IMR-90 (cell line): ENCODE results near the gene ELAVL1. TPM values are rescaled to one million over a fixed set of nuclear protein-coding genes. Genes with fewer than 3 reads are reported as not detected.

Experiments
- ATAC-seq: fragments of 200-7000 bp; cut with Tn5 transposase; 2 replicates; pipeline ENCODE4 v1.9.1; 2020; ENCODE audit warnings: low read depth, mild to moderate bottlenecking, moderate library complexity
- BruUV-seq: library from RNA; stranded (reverse); fragments of 400-500 nt; replicated peaks from 2 replicates; lab custom pipeline; 2021; lab: Mats Ljungman, UMichigan
- CTCF ChIA-PET: fragments of 300-600 bp; formaldehyde crosslinking; extraction: SDS; loops from one replicate; lab custom pipeline; 2021; ENCODE audit warnings: antibody characterized with exemption; lab: Yijun Ruan, JAX
- POLR2A ChIA-PET: fragments of 300-600 bp; sonication (Branson Sonifier 250); formaldehyde crosslinking; loops from one replicate; lab custom pipeline; 2022; ENCODE audit warnings: antibody characterized with exemption; ENCODE audit not compliant: unreplicated experiment; lab: Charles Lee
- DNase-seq: peaks from one replicate; pipeline ENCODE4 v3.0.0; 2013
- H2AFZ ChIP-seq: replicated peaks from 2 replicates; pipeline ENCODE3; 2013; ENCODE audit warnings: low read length, mild to moderate bottlenecking; ENCODE audit not compliant: poor library complexity
- H2AK5ac ChIP-seq: 2 replicates; pipeline ENCODE4 v1.6.1; 2013; ENCODE audit warnings: low read depth, low read length, inconsistent platforms
- H2AK9ac ChIP-seq: replicated peaks from 2 replicates; pipeline ENCODE3; 2013; ENCODE audit warnings: mild to moderate bottlenecking, low read depth, low read length, moderate library complexity; ENCODE audit not compliant: poor library complexity
- H2BK120ac ChIP-seq: 2 replicates; pipeline ENCODE4 v1.6.1; 2013; ENCODE audit warnings: low read depth, low read length, inconsistent platforms
- H2BK15ac ChIP-seq: 3 replicates; pipeline ENCODE4 v1.6.1; 2013; ENCODE audit warnings: low read depth, low read length, inconsistent platforms
- H2BK20ac ChIP-seq: 2 replicates; pipeline ENCODE4 v1.6.1; 2013; ENCODE audit warnings: low read depth, mild to moderate bottlenecking, inconsistent platforms, low read length, moderate library complexity
- H2BK5ac ChIP-seq: 2 replicates; pipeline ENCODE4 v1.6.1; 2013; ENCODE audit warnings: mild to moderate bottlenecking, low read depth, low read length, inconsistent platforms; ENCODE audit not compliant: poor library complexity, severe bottlenecking
- H3K14ac ChIP-seq: replicated peaks from 2 replicates; pipeline ENCODE4 v1.6.1; 2013; ENCODE audit warnings: low read depth, low read length, inconsistent platforms
- H3K18ac ChIP-seq: 2 replicates; pipeline ENCODE4 v1.6.1; 2013; ENCODE audit warnings: low read depth, low read length, control low read depth
- H3K23ac ChIP-seq: 2 replicates; pipeline ENCODE4 v1.6.1; 2013; ENCODE audit warnings: low read depth, low read length, inconsistent platforms
- H3K27ac ChIP-seq: 2 replicates; pipeline ENCODE4 v1.5.1; 2013; ENCODE audit warnings: mild to moderate bottlenecking, control low read depth, low read length; ENCODE audit not compliant: insufficient read depth
- H3K27me3 ChIP-seq: 2 replicates; pipeline ENCODE4 v1.6.1; 2013; ENCODE audit warnings: low read length; ENCODE audit not compliant: control insufficient read depth, insufficient read depth
- H3K36me3 ChIP-seq: 2 replicates; pipeline ENCODE4 v1.6.1; 2013; ENCODE audit warnings: low read length, mixed read lengths; ENCODE audit not compliant: control insufficient read depth, insufficient read depth
- H3K4ac ChIP-seq: 2 replicates; pipeline ENCODE4 v1.6.1; 2013; ENCODE audit warnings: low read depth, low read length, inconsistent platforms
- H3K4me1 ChIP-seq: 2 replicates; pipeline ENCODE4 v1.6.1; 2013; ENCODE audit warnings: low read length, mixed read lengths; ENCODE audit not compliant: control insufficient read depth, insufficient read depth
- H3K4me2 ChIP-seq: 2 replicates; pipeline ENCODE4 v1.6.1; 2013; ENCODE audit warnings: low read depth, mild to moderate bottlenecking, control low read depth, low read length, moderate library complexity
- H3K4me3 ChIP-seq: 2 replicates; pipeline ENCODE4 v1.5.1; 2013; ENCODE audit warnings: low read depth, mild to moderate bottlenecking, control low read depth, low read length, moderate library complexity; ENCODE audit not compliant: insufficient read depth
- H3K56ac ChIP-seq: 2 replicates; pipeline ENCODE4 v1.6.1; 2013; ENCODE audit warnings: low read length, inconsistent platforms; ENCODE audit not compliant: insufficient read depth; ENCODE audit errors: extremely low read depth
- H3K79me1 ChIP-seq, 2 experiments: 2 replicates each; pipeline ENCODE4 v1.6.1; 2013; ENCODE audit warnings: low read length in 2 of 2, inconsistent platforms in 1 of 2, low read depth in 1 of 2
- H3K9ac ChIP-seq: 2 replicates; pipeline ENCODE4 v1.6.1; 2013; ENCODE audit warnings: low read depth, low read length, control low read depth
- H3K9me1 ChIP-seq: 2 replicates; pipeline ENCODE4 v1.6.1; 2013; ENCODE audit warnings: low read length, inconsistent platforms; ENCODE audit not compliant: insufficient read depth
- H3K9me3 ChIP-seq: 2 replicates; pipeline ENCODE4 v1.6.1; 2013; ENCODE audit warnings: low read length; ENCODE audit not compliant: control insufficient read depth, insufficient read depth
- H4K20me1 ChIP-seq: 2 replicates; pipeline ENCODE4 v1.6.1; 2013; ENCODE audit warnings: low read length, inconsistent platforms; ENCODE audit not compliant: insufficient read depth
- H4K5ac ChIP-seq: 2 replicates; pipeline ENCODE4 v1.6.1; 2013; ENCODE audit warnings: mild to moderate bottlenecking, low read depth, low read length, control low read depth
- H4K8ac ChIP-seq, 2 experiments: 2 replicates each; pipeline ENCODE4 v1.6.1; 2013; ENCODE audit warnings: low read depth in 2 of 2, low read length in 2 of 2, control low read depth in 1 of 2, inconsistent platforms in 1 of 2
- H4K91ac ChIP-seq: 2 replicates; pipeline ENCODE4 v1.6.1; 2013; ENCODE audit warnings: low read depth, low read length, inconsistent platforms; ENCODE audit not compliant: insufficient read depth
- BHLHE40 ChIP-seq: fragments of 150-350 bp; IDR thresholded peaks from 2 replicates; pipeline ENCODE4 v1.6.1; 2016; ENCODE audit warnings: mild to moderate bottlenecking, low read depth, low read length
- CEBPB ChIP-seq: IDR thresholded peaks from 2 replicates; pipeline ENCODE4 v1.6.1; 2012; ENCODE audit warnings: low read depth, low read length, improper control_type of control experiment
- CHD1 ChIP-seq: IDR thresholded peaks from 2 replicates; pipeline ENCODE4 v1.6.1; 2012; ENCODE audit warnings: low read depth, low read length, improper control_type of control experiment
- CTCF ChIP-seq: conservative IDR thresholded peaks from 2 replicates; pipeline ENCODE4 v1.5.1; 2012; ENCODE audit warnings: mild to moderate bottlenecking, low read depth, low read length, improper control_type of control experiment
- FOS ChIP-seq: fragments of 150-350 bp; IDR thresholded peaks from 2 replicates; pipeline ENCODE4 v1.6.1; 2016; ENCODE audit warnings: low read depth, low read length
- MAFK ChIP-seq: IDR thresholded peaks from 2 replicates; pipeline ENCODE4 v1.6.1; 2012; ENCODE audit warnings: low read depth, low read length, improper control_type of control experiment
- MAZ ChIP-seq: IDR thresholded peaks from 2 replicates; pipeline ENCODE4 v1.6.1; 2012; ENCODE audit warnings: low read depth, mild to moderate bottlenecking, low read length, improper control_type of control experiment, moderate library complexity, borderline replicate concordance
- MXI1 ChIP-seq: IDR thresholded peaks from 2 replicates; pipeline ENCODE4 v1.6.1; 2012; ENCODE audit warnings: low read depth, mild to moderate bottlenecking, low read length, moderate library complexity, borderline replicate concordance
- NFE2L2 ChIP-seq: fragments of 150-350 bp; IDR thresholded peaks from 2 replicates; pipeline ENCODE4 v1.6.1; 2016; ENCODE audit warnings: low read depth, mild to moderate bottlenecking, low read length
- POLR2A ChIP-seq: IDR thresholded peaks from 2 replicates; pipeline ENCODE4 v1.6.1; 2012; ENCODE audit warnings: mild to moderate bottlenecking, low read depth, low read length
- RAD21 ChIP-seq: IDR thresholded peaks from 2 replicates; pipeline ENCODE4 v1.6.1; 2012; ENCODE audit warnings: low read length, improper control_type of control experiment
- RCOR1 ChIP-seq: IDR thresholded peaks from 2 replicates; pipeline ENCODE4 v1.6.1; 2012; ENCODE audit warnings: mild to moderate bottlenecking, low read length, improper control_type of control experiment; ENCODE audit not compliant: insufficient replicate concordance
- RFX5 ChIP-seq: IDR thresholded peaks from 2 replicates; pipeline ENCODE4 v1.8.0; 2012; ENCODE audit warnings: low read depth, mild to moderate bottlenecking, low read length, moderate library complexity
- SMC3 ChIP-seq: fragments of 150-350 bp; IDR thresholded peaks from 2 replicates; pipeline ENCODE4 v1.6.1; 2016; ENCODE audit warnings: low read depth, mild to moderate bottlenecking, antibody characterized with exemption, low read length, moderate library complexity
- USF2 ChIP-seq: fragments of 150-350 bp; IDR thresholded peaks from 2 replicates; pipeline ENCODE4 v1.6.1; 2017; ENCODE audit warnings: mild to moderate bottlenecking, antibody characterized with exemption, low read length, low read depth
- WGBS, 2 experiments: methylation state at CpG; one replicate each; pipeline versions ENCODE4 v1.1.5 to v1.1.7; 2013; ENCODE audit warnings: missing lambda C conversion rate in 2 of 2; ENCODE audit not compliant: insufficient read length in 1 of 2; ENCODE audit errors: extremely low coverage in 2 of 2; 5-methylcytosine and 5-hydroxymethylcytosine counted together
- dilution Hi-C: fragments of 300-500 bp; cut with HindIII; formaldehyde crosslinking; loops from one replicate; pipeline ENCODE4 v1.14.3; 2018; ENCODE audit warnings: low sequenced_read_pairs; ENCODE audit not compliant: unreplicated experiment
- in situ Hi-C: fragments of 300-500 bp; cut with MboI; formaldehyde crosslinking; loops from 3 replicates; pipeline ENCODE4 v1.14.3; 2019; ENCODE audit warnings: low sequenced_read_pairs, inconsistent platforms, mixed read lengths
- intact Hi-C: fragments of 100-400 bp; cut with micrococcal nuclease; formaldehyde crosslinking; loops from 2 replicates; pipeline ENCODE4 v1.10.0; 2022
- polyA plus RNA-seq, 3 experiments: library from polyadenylated mRNA; depleted of rRNA; stranded (reverse); fragments of >200 nt; gene quantifications; 2 replicates each; pipeline ENCODE4 v1.2.3, GENCODE V29; 2012; ENCODE audit warnings: low replicate concordance in 1 of 3
- total RNA-seq: library from RNA; depleted of rRNA; stranded (reverse); fragments of >200 nt; gene quantifications from 2 replicates; pipeline ENCODE4 v1.2.3, GENCODE V29; 2012

ELAVL1 gene
- total and polyA plus RNA-seq, 2 of the 4 experiments (the other 2 are of a cell fraction) = 55.6 to 59.0 TPM

GRCh38 chr19:7977021-7977722 lies 28.3 kb downstream of the ELAVL1 start:
- Histone ChIP-seq H3K79me1 (peaks cover 25 to 46% of the 10 kb centered on the region in 2 experiments), H2AFZ (no peak overlapping the region), H2BK5ac (no peak overlapping the region), H4K20me1 (peaks cover 67% of the 10 kb centered on the region), H3K9ac (no peak overlapping the region), H3K23ac (no peak overlapping the region), H3K14ac (no peak overlapping the region), H2BK15ac (no peak overlapping the region), H3K56ac (no peak overlapping the region), H3K36me3 (peaks cover 68% of the 10 kb centered on the region), H3K9me3 (no peaks in the 10 kb centered on the region), H3K27me3 (no peaks in the 10 kb centered on the region), H2AK5ac (no peak overlapping the region), H3K4me2 (no peak overlapping the region), H4K8ac (no peak overlapping the region), H3K4ac (no peak overlapping the region), H2BK120ac (no peak overlapping the region), H3K4me3 (no peak overlapping the region), H4K91ac (no peak overlapping the region), H4K5ac (no peak overlapping the region), H3K9me1 (no peaks in the 10 kb centered on the region), H3K4me1 (no peaks in the 10 kb centered on the region), H3K27ac (no peak overlapping the region), H2AK9ac (no peak overlapping the region), H2BK20ac (no peak overlapping the region), H3K18ac (no peak overlapping the region)
- dilution Hi-C loops (no loop called here), intact Hi-C loops (no loop called here), in situ Hi-C loops (loop anchor here (10.0 kb wide), 1 partner anchor 278 kb away; no protein-coding TSS in a partner anchor)
- no peak for DNase-seq
- ChIA-PET POLR2A (no interaction called here), CTCF (interaction anchor here (0.7 kb wide), 1 partner anchor 33 kb away, joined by 3 read pairs; no protein-coding TSS in a partner anchor)
- BruUV-seq = no TSS peak
- no peak for ATAC-seq
- 100% methylated on average over 2 of the region's 15 CpGs; no CpG with 5 or more reads in 1 of the 2 experiments for WGBS, 2 experiments
- TF ChIP-seq MXI1 (no peak), RCOR1 (no peak), CHD1 (no peak), POLR2A (no peak), CTCF (no peak), USF2 (no peak), CEBPB (no peak), NFE2L2 (no peak), RFX5 (no peak), MAFK (no peak), FOS (no peak), MAZ (no peak), BHLHE40 (no peak), RAD21 (no peak), SMC3 (no peak)
